Astrocyte of the cerebellum (primary cell): ENCODE results near the gene FAM162B.
"Not testable (repeated sequence)": the region's sequence is repeated elsewhere in the genome, so short reads cannot be mapped to it uniquely, and the experiment has no call there.

ENCODE experiments used
- DNase-seq: peaks from one replicate; pipeline ENCODE4 v3.0.0-alpha.2; 2011; ENCODE audit warnings: low read depth
- H3K4me3 ChIP-seq: 2 replicates; pipeline ENCODE4 v1.5.1; 2011; ENCODE audit warnings: mild to moderate bottlenecking, low read depth, low read length, moderate library complexity
- in situ Hi-C: cut with HindIII; loops from 2 replicates; pipeline ENCODE4 v1.10.0; 2017; ENCODE audit warnings: low sequenced_read_pairs
- TF ChIP-seq, protein P1 (sequence below): IDR thresholded peaks from 2 replicates; pipeline ENCODE4 v1.5.1; 2012; ENCODE audit warnings: low read length, low read depth, moderate library complexity, mild to moderate bottlenecking; ENCODE audit errors: missing control alignments

Gene FAM162B

DNA sequence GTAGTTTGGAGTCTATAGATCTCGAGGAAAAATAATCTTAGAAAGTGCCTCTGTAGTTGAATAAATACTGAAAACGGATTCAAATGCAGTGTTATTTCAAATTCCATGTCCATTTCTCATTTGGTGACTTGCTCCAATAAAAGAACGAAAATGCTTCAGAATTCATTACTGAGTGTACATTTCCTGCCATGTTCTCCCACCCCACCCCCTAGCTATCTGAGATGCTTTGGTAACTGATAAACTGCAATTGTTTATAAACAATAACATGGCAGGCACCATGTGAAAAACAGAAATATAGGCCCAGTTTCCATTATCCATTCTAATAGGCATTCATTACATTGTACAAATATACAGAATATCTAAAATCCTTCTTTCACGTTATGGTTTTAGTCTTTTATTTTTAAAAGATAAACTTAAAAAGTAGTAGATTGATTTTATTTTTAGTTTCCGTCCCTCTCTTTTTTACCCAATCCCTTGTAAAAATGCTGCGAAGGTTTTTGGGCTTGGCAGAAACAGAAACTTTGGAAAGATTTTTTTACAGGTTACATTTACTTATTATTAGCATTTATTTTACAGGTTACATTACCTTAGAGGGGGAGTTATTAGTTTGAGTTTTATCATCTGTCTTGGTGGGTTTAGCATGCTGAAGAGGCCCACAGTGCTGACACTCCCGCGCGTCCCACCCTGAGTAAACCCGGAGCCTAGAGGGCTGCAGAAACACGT, 1.5 kb downstream of the FAM162B start:
- in situ Hi-C loops, result no loop called here
- peak overlapping the region; percentile 51 for H3K4me3 ChIP-seq
- TF ChIP-seq, protein P1, sequence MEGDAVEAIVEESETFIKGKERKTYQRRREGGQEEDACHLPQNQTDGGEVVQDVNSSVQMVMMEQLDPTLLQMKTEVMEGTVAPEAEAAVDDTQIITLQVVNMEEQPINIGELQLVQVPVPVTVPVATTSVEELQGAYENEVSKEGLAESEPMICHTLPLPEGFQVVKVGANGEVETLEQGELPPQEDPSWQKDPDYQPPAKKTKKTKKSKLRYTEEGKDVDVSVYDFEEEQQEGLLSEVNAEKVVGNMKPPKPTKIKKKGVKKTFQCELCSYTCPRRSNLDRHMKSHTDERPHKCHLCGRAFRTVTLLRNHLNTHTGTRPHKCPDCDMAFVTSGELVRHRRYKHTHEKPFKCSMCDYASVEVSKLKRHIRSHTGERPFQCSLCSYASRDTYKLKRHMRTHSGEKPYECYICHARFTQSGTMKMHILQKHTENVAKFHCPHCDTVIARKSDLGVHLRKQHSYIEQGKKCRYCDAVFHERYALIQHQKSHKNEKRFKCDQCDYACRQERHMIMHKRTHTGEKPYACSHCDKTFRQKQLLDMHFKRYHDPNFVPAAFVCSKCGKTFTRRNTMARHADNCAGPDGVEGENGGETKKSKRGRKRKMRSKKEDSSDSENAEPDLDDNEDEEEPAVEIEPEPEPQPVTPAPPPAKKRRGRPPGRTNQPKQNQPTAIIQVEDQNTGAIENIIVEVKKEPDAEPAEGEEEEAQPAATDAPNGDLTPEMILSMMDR, result no peak
- no peak for DNase-seq

GRCh38 chr6:116763048-116763447, 2.5 kb downstream of the FAM162B start:
- TF ChIP-seq, protein P1, result no peak
- DNase-seq, result no peak
- in situ Hi-C loops, result no loop called here
- H3K4me3 ChIP-seq, result no peak overlapping the region

DNA sequence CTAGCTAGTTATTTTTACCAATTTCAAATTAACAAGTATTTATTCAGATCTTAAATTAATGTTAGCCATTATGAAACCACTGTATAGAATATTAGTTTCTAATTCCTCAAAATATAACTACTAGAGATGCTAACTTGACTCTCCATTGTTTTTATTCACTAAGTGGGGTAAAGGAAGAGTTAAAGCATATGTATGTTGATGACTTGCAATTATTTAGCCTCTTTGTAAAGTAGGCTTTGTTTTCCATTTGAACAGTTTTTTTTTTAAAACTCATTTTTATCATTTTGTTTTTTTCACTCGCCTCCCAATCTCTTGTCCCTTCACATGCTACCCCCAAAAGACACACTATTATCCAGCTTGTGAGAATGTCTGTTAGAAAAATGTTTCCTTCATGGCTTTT, 3.3 kb downstream of the FAM162B start:
- in situ Hi-C loops, result no loop called here
- TF ChIP-seq, protein P1, result no peak
- no peak for DNase-seq
- H3K4me3 ChIP-seq, result no peak overlapping the region

GRCh38 chr6:116761779-116762178, 3.7 kb downstream of the FAM162B start:
- no peak for DNase-seq
- no peak overlapping the region for H3K4me3 ChIP-seq
- in situ Hi-C loops, result no loop called here
- TF ChIP-seq, protein P1, result no peak

- no peak for DNase-seq
- TF ChIP-seq, protein P1, result no peak
- in situ Hi-C loops, result no loop called here
- no peak overlapping the region for H3K4me3 ChIP-seq
Observed at GRCh38 chr6:116745176-116745575, 20.3 kb downstream of the FAM162B start.

DNA sequence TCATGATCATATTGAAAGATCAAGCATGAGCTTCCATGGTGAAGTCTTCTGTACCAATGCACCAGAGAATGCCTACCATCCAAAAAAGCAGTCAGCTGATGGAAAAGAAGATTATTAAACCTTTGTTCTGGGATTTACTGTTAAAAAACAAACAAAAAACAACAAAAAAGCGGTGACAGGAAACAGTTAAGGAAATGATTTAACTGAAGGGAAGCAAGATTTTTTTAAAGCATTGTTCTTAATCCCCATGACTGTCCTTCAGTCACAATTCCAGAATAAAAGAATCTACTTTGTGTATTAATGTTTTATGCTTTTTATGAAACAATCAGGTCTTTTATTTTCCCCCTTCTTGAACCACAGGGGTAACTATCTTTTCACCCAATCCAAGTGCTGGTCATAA, 23.9 kb downstream of the FAM162B start:
- no peak for DNase-seq
- in situ Hi-C loops, result no loop called here
- H3K4me3 ChIP-seq, result no peak overlapping the region
- TF ChIP-seq, protein P1, result no peak

DNA sequence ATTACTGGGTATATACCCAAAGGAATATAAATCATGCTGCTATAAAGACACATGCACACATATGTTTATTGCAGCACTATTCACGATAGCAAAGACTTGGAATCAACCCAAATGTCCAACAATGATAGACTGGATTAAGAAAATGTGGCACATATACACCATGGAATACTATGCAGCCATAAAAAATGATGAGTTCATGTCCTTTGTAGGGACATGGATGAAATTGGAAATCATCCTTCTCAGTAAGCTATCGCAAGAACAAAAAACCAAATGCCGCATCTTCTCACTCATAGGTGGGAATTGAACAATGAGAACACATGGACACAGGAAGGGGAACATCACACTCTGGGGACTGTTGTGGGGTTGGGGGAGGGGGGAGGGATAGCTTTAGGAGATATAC, 25.0 kb downstream of the FAM162B start:
- DNase-seq, in situ Hi-C loops, H3K4me3 ChIP-seq: not testable (repeated sequence)
